HG02623 (cell line): Measurements from ENCODE around the gene KRTAP10-2.

ENCODE experiments used
- ATAC-seq: cut with Tn5 transposase; IDR thresholded peaks from one replicate; pipeline ENCODE4 v1.9.1; 2021; ENCODE audit warnings: moderate library complexity; ENCODE audit not compliant: unreplicated experiment

The KRTAP10-2 gene

GRCh38 chr21:44515359-44516165 lies 35.7 kb downstream of the KRTAP10-2 start:
- ATAC-seq, result no peak

GRCh38 chr21:44514746-44515358 lies 36.5 kb downstream of the KRTAP10-2 start:
- ATAC-seq, result no peak

GRCh38 chr21:44514218-44514520 lies 37.1 kb downstream of the KRTAP10-2 start:
- ATAC-seq, result no peak

- ATAC-seq, result no peak
These were observed 37.7 kb downstream of the KRTAP10-2 start for GRCh38 chr21:44513389-44514217.

- no peak for ATAC-seq
These were observed 38.6 kb downstream of the KRTAP10-2 start for GRCh38 chr21:44512496-44513388.

- no peak for ATAC-seq
These were observed 39.4 kb downstream of the KRTAP10-2 start for GRCh38 chr21:44511938-44512275.

- ATAC-seq, result no peak
These were observed 39.9 kb downstream of the KRTAP10-2 start for GRCh38 chr21:44511219-44511937.

GRCh38 chr21:44510508-44511218 lies 40.6 kb downstream of the KRTAP10-2 start:
- ATAC-seq, result no peak

GRCh38 chr21:44510109-44510507 lies 41.2 kb downstream of the KRTAP10-2 start:
- ATAC-seq, result no peak

- no peak for ATAC-seq
These were observed 41.8 kb downstream of the KRTAP10-2 start for GRCh38 chr21:44509539-44509938.

GRCh38 chr21:44508711-44509445 lies 42.4 kb downstream of the KRTAP10-2 start:
- no peak for ATAC-seq

- ATAC-seq, result no peak
These were observed 42.9 kb downstream of the KRTAP10-2 start for GRCh38 chr21:44508426-44508710.

- no peak for ATAC-seq
These were observed 43.5 kb downstream of the KRTAP10-2 start for GRCh38 chr21:44507673-44508425.

GRCh38 chr21:44506279-44507255 lies 44.7 kb downstream of the KRTAP10-2 start:
- no peak for ATAC-seq

GRCh38 chr21:44505673-44506278 lies 45.5 kb downstream of the KRTAP10-2 start:
- no peak for ATAC-seq

GRCh38 chr21:44503901-44504399 lies 47.4 kb downstream of the KRTAP10-2 start:
- no peak for ATAC-seq
